Measurements from ENCODE around the gene ADISSP. TPM values are rescaled to one million over a fixed set of nuclear protein-coding genes. Genes with fewer than 3 reads are reported as not detected.
"Not testable (repeated sequence)": the region's sequence is repeated elsewhere in the genome, so short reads cannot be mapped to it uniquely, and the experiment has no call there.

The ADISSP gene
- total RNA-seq, 2 donors from 2014 or later: 40.7 to 66.0 TPM

- H3K9me3 Mint-ChIP-seq; ATAC-seq (replicated peaks); H3K36me3 Mint-ChIP-seq (ENCODE audit: low read depth); H3K27me3 Mint-ChIP-seq: not testable (repeated sequence)
- H3K27ac Mint-ChIP-seq: peak overlapping the region; percentile 9
- peaks cover 22% of the 10 kb centered on the region for H3K4me1 Mint-ChIP-seq
- peak overlapping the region; percentile 77 for H3K4me3 Mint-ChIP-seq
Observed at GRCh38 chr20:3789201-3789600, 21.6 kb upstream of the ADISSP start.

- ATAC-seq (replicated peaks): no peak
- no peaks in the 10 kb centered on the region for H3K27me3 Mint-ChIP-seq
- H3K36me3 Mint-ChIP-seq (ENCODE audit: low read depth): peaks cover 10% of the 10 kb centered on the region
- peaks cover 22% of the 10 kb centered on the region for H3K4me1 Mint-ChIP-seq
- H3K4me3 Mint-ChIP-seq: peak overlapping the region; percentile 77
- no peaks in the 10 kb centered on the region for H3K9me3 Mint-ChIP-seq
- H3K27ac Mint-ChIP-seq: peak overlapping the region; percentile 9
Observed at GRCh38 chr20:3788685-3789155, 21.2 kb upstream of the ADISSP start.

GRCh38 chr20:3787324-3788014, 19.9 kb upstream of the ADISSP start:
- Mint-ChIP-seq H3K36me3 (ENCODE audit: low read depth) (peaks cover 10% of the 10 kb centered on the region), H3K4me1 (peaks cover 22% of the 10 kb centered on the region), H3K4me3 (peak overlapping the region; percentile 77), H3K27ac (peak overlapping the region; percentile 71), H3K27me3 (no peaks in the 10 kb centered on the region), H3K9me3 (no peaks in the 10 kb centered on the region)
- no peak for ATAC-seq (replicated peaks)

GRCh38 chr20:3786665-3787323, 19.2 kb upstream of the ADISSP start, which contains the start of gene CENPB:
Gene CENPB, minus strand, starts transcription at chr20:3786740. Its CDS starts 257 bp downstream, at chr20:3786483.
- Mint-ChIP-seq H3K9me3 (no peaks in the 10 kb centered on the region), H3K4me1 (peaks cover 23% of the 10 kb centered on the region), H3K27me3 (no peaks in the 10 kb centered on the region), H3K4me3 (peak within 1 kb of the TSS; percentile 77), H3K36me3 (ENCODE audit: low read depth) (peaks cover 10% of the 10 kb centered on the region), H3K27ac (peak within 1 kb of the TSS; percentile 71)
- ATAC-seq (replicated peaks): peak; percentile 94

GRCh38 chr20:3786126-3786484, 18.6 kb upstream of the ADISSP start:
- ATAC-seq (replicated peaks): peak; percentile 44
- Mint-ChIP-seq H3K9me3 (no peaks in the 10 kb centered on the region), H3K4me3 (peak overlapping the region; percentile 68), H3K4me1 (peaks cover 30% of the 10 kb centered on the region), H3K36me3 (ENCODE audit: low read depth) (peaks cover 10% of the 10 kb centered on the region), H3K27me3 (no peaks in the 10 kb centered on the region), H3K27ac (no peak overlapping the region)

GRCh38 chr20:3785240-3786125, 17.9 kb upstream of the ADISSP start:
- H3K4me3 Mint-ChIP-seq: peak overlapping the region; percentile 75
- peaks cover 10% of the 10 kb centered on the region for H3K36me3 Mint-ChIP-seq (ENCODE audit: low read depth)
- peak overlapping the region; percentile 75 for H3K27ac Mint-ChIP-seq
- peaks cover 36% of the 10 kb centered on the region for H3K4me1 Mint-ChIP-seq
- ATAC-seq (replicated peaks): no peak
- no peaks in the 10 kb centered on the region for H3K27me3 Mint-ChIP-seq
- no peaks in the 10 kb centered on the region for H3K9me3 Mint-ChIP-seq

- H3K36me3 Mint-ChIP-seq (ENCODE audit: low read depth): peaks cover 10% of the 10 kb centered on the region
- ATAC-seq (replicated peaks): no peak
- peak overlapping the region; percentile 75 for H3K4me3 Mint-ChIP-seq
- H3K27ac Mint-ChIP-seq: peak overlapping the region; percentile 75
- H3K9me3 Mint-ChIP-seq: no peaks in the 10 kb centered on the region
- H3K27me3 Mint-ChIP-seq: no peaks in the 10 kb centered on the region
- peaks cover 38% of the 10 kb centered on the region for H3K4me1 Mint-ChIP-seq
Observed at GRCh38 chr20:3784863-3785239, 17.3 kb upstream of the ADISSP start.

GRCh38 chr20:3784216-3784853, 16.8 kb upstream of the ADISSP start:
- H3K9me3 Mint-ChIP-seq: no peaks in the 10 kb centered on the region
- peaks cover 38% of the 10 kb centered on the region for H3K4me1 Mint-ChIP-seq
- no peaks in the 10 kb centered on the region for H3K27me3 Mint-ChIP-seq
- peak overlapping the region; percentile 75 for H3K4me3 Mint-ChIP-seq
- no peak for ATAC-seq (replicated peaks)
- peaks cover 10% of the 10 kb centered on the region for H3K36me3 Mint-ChIP-seq (ENCODE audit: low read depth)
- peak overlapping the region; percentile 75 for H3K27ac Mint-ChIP-seq

GRCh38 chr20:3783511-3784195, 16.1 kb upstream of the ADISSP start:
- H3K4me1 Mint-ChIP-seq: peaks cover 32% of the 10 kb centered on the region
- no peaks in the 10 kb centered on the region for H3K27me3 Mint-ChIP-seq
- H3K36me3 Mint-ChIP-seq (ENCODE audit: low read depth): peaks cover 10% of the 10 kb centered on the region
- H3K9me3 Mint-ChIP-seq: no peaks in the 10 kb centered on the region
- H3K4me3 Mint-ChIP-seq: peak overlapping the region; percentile 75
- peak overlapping the region; percentile 2 for H3K27ac Mint-ChIP-seq
- no peak for ATAC-seq (replicated peaks)

GRCh38 chr20:3783068-3783489, 15.5 kb upstream of the ADISSP start:
- Mint-ChIP-seq H3K4me1 (peaks cover 30% of the 10 kb centered on the region), H3K9me3 (no peaks in the 10 kb centered on the region), H3K27ac (peak overlapping the region; percentile 2), H3K4me3 (no peak overlapping the region), H3K27me3 (no peaks in the 10 kb centered on the region), H3K36me3 (ENCODE audit: low read depth) (peaks cover 10% of the 10 kb centered on the region)
- no peak for ATAC-seq (replicated peaks)

GRCh38 chr20:3782597-3782996, 15.0 kb upstream of the ADISSP start:
- H3K27me3 Mint-ChIP-seq: no peaks in the 10 kb centered on the region

GRCh38 chr20:3781153-3781910, 13.8 kb upstream of the ADISSP start, which contains the start of gene SPEF1:
Gene SPEF1, minus strand, starts transcription at chr20:3781448. Its CDS starts 161 bp downstream, at chr20:3781287.
- Mint-ChIP-seq H3K4me3 (peak within 1 kb of the TSS; percentile 25), H3K27ac (peak within 1 kb of the TSS; percentile 18), H3K4me1 (peaks cover 25% of the 10 kb centered on the region), H3K27me3 (no peaks in the 10 kb centered on the region), H3K9me3 (no peaks in the 10 kb centered on the region), H3K36me3 (ENCODE audit: low read depth) (peaks cover 10% of the 10 kb centered on the region)
- ATAC-seq (replicated peaks): peak; percentile 38

More at GRCh38 chr20:3782597-3782996, 15.0 kb upstream of the ADISSP start:
- no peak overlapping the region for H3K27ac Mint-ChIP-seq
- H3K4me1 Mint-ChIP-seq: peaks cover 28% of the 10 kb centered on the region
- no peak for ATAC-seq (replicated peaks)
- H3K36me3 Mint-ChIP-seq (ENCODE audit: low read depth): peaks cover 10% of the 10 kb centered on the region
- H3K9me3 Mint-ChIP-seq: no peaks in the 10 kb centered on the region
- H3K4me3 Mint-ChIP-seq: no peak overlapping the region

GRCh38 chr20:3778976-3779375, 11.4 kb upstream of the ADISSP start:
- Mint-ChIP-seq H3K9me3 (no peaks in the 10 kb centered on the region), H3K27ac (no peak overlapping the region), H3K4me1 (peaks cover 16% of the 10 kb centered on the region), H3K4me3 (peak overlapping the region; percentile 78), H3K36me3 (ENCODE audit: low read depth) (no peaks in the 10 kb centered on the region), H3K27me3 (no peaks in the 10 kb centered on the region)
- ATAC-seq (replicated peaks): no peak
